Measurements from ENCODE around the gene IL6ST.

IL6ST gene

GRCh38 chr5:56010431-56010830 lies 15.7 kb upstream of the IL6ST start:
- Mint-ChIP-seq H3K4me3 (no peak overlapping the region), H3K27me3 (ENCODE audit: low read depth) (no peaks in the 10 kb centered on the region), H3K27ac (no peak overlapping the region), H3K9me3 (peaks cover 6% of the 10 kb centered on the region), H3K36me3 (ENCODE audit: low read depth) (no peaks in the 10 kb centered on the region), H3K4me1 (peaks cover 9% of the 10 kb centered on the region)
- no peak for TF ChIP-seq CTCF (IDR thresholded peaks at IDR 0.05; ENCODE audit: unreplicated experiment in 3 of 3)

GRCh38 chr5:56006600-56006999 lies 11.8 kb upstream of the IL6ST start:
- TF ChIP-seq CTCF (IDR thresholded peaks at IDR 0.05; ENCODE audit: unreplicated experiment in 3 of 3), result no peak
- Mint-ChIP-seq H3K4me3 (no peak overlapping the region), H3K36me3 (ENCODE audit: low read depth) (no peaks in the 10 kb centered on the region), H3K27me3 (ENCODE audit: low read depth) (no peaks in the 10 kb centered on the region), H3K27ac (no peak overlapping the region), H3K9me3 (peaks cover 7% of the 10 kb centered on the region), H3K4me1 (peaks cover 3% of the 10 kb centered on the region)

GRCh38 chr5:56006094-56006493 lies 11.3 kb upstream of the IL6ST start:
- H3K27me3 Mint-ChIP-seq (ENCODE audit: low read depth), result no peaks in the 10 kb centered on the region
- no peak overlapping the region for H3K27ac Mint-ChIP-seq
- peaks cover 3% of the 10 kb centered on the region for H3K4me1 Mint-ChIP-seq
- H3K36me3 Mint-ChIP-seq (ENCODE audit: low read depth), result no peaks in the 10 kb centered on the region
- peaks cover 7% of the 10 kb centered on the region for H3K9me3 Mint-ChIP-seq
- TF ChIP-seq CTCF (IDR thresholded peaks at IDR 0.05; ENCODE audit: unreplicated experiment in 3 of 3), result no peak
- no peak overlapping the region for H3K4me3 Mint-ChIP-seq

GRCh38 chr5:56004874-56005273 lies 10.1 kb upstream of the IL6ST start:
- Mint-ChIP-seq H3K9me3 (peaks cover 7% of the 10 kb centered on the region), H3K27me3 (ENCODE audit: low read depth) (no peaks in the 10 kb centered on the region), H3K4me1 (peaks cover 3% of the 10 kb centered on the region), H3K4me3 (no peak overlapping the region), H3K36me3 (ENCODE audit: low read depth) (no peaks in the 10 kb centered on the region), H3K27ac (no peak overlapping the region)
- TF ChIP-seq CTCF (IDR thresholded peaks at IDR 0.05; ENCODE audit: unreplicated experiment in 3 of 3), result no peak

- no peaks in the 10 kb centered on the region for H3K36me3 Mint-ChIP-seq (ENCODE audit: low read depth)
- TF ChIP-seq CTCF (IDR thresholded peaks at IDR 0.05; ENCODE audit: unreplicated experiment in 3 of 3), result no peak
- H3K27me3 Mint-ChIP-seq (ENCODE audit: low read depth), result no peaks in the 10 kb centered on the region
- no peak overlapping the region for H3K4me3 Mint-ChIP-seq
- H3K4me1 Mint-ChIP-seq, result no peaks in the 10 kb centered on the region
- H3K9me3 Mint-ChIP-seq, result peaks cover 7% of the 10 kb centered on the region
- H3K27ac Mint-ChIP-seq, result no peak overlapping the region
Measured at GRCh38 chr5:56003679-56004078, 8.9 kb upstream of the IL6ST start.

- Mint-ChIP-seq H3K27ac (peak overlapping the region in 1 of 3 experiments; percentile 23), H3K27me3 (ENCODE audit: low read depth) (no peaks in the 10 kb centered on the region), H3K4me1 (no peaks in the 10 kb centered on the region), H3K4me3 (no peak overlapping the region), H3K9me3 (peaks cover 7% of the 10 kb centered on the region), H3K36me3 (ENCODE audit: low read depth) (no peaks in the 10 kb centered on the region)
- TF ChIP-seq CTCF (IDR thresholded peaks at IDR 0.05; ENCODE audit: unreplicated experiment in 3 of 3), result no peak
Measured at GRCh38 chr5:56003179-56003578, 8.4 kb upstream of the IL6ST start.

Data from nephron (organoid).